ENCODE measurements around the gene DMXL1.

DNA sequence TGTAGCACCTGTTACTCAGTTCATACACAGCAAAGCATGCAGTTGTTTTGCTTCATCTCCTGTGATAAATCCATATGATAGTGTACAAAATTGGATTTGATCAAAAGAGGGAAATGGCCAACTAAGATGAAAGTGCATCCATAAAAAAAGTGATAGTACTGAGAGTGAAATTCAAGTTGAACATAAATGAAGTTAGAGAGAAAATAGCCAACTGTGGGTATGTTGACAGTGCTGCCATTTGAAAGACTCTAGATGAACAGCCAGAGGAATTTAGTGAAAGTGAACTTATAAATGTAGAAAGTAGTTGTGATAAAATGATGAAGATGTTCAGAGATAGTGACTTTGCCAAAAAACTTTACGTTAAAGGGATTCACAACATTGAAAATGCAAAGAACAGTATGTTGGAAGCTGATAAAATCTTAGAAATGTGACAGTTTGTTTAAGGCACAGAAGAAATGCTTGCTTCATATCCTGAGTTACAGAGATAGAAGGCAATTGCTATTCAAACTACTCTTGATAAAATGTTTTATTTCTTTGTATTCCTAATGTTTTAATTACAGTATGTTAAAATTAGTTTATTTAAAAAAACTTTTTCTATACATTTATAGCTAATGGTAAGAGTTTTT, 119.7 kb downstream of the DMXL1 start:
- TF ChIP-seq, protein P1, sequence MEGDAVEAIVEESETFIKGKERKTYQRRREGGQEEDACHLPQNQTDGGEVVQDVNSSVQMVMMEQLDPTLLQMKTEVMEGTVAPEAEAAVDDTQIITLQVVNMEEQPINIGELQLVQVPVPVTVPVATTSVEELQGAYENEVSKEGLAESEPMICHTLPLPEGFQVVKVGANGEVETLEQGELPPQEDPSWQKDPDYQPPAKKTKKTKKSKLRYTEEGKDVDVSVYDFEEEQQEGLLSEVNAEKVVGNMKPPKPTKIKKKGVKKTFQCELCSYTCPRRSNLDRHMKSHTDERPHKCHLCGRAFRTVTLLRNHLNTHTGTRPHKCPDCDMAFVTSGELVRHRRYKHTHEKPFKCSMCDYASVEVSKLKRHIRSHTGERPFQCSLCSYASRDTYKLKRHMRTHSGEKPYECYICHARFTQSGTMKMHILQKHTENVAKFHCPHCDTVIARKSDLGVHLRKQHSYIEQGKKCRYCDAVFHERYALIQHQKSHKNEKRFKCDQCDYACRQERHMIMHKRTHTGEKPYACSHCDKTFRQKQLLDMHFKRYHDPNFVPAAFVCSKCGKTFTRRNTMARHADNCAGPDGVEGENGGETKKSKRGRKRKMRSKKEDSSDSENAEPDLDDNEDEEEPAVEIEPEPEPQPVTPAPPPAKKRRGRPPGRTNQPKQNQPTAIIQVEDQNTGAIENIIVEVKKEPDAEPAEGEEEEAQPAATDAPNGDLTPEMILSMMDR (IDR thresholded peaks at IDR 0.05; ENCODE audit: low read depth, low read length) = no peak
- no peak for TF ChIP-seq EZH2phosphoT487 (IDR thresholded peaks at IDR 0.05; ENCODE audit: low read depth)

Data from OCI-LY3 (cell line).